ENCODE results near the gene EXPH5.
"Not testable (repeated sequence)": the region's sequence is repeated elsewhere in the genome, so short reads cannot be mapped to it uniquely, and the experiment has no call there.

EXPH5 gene

DNA sequence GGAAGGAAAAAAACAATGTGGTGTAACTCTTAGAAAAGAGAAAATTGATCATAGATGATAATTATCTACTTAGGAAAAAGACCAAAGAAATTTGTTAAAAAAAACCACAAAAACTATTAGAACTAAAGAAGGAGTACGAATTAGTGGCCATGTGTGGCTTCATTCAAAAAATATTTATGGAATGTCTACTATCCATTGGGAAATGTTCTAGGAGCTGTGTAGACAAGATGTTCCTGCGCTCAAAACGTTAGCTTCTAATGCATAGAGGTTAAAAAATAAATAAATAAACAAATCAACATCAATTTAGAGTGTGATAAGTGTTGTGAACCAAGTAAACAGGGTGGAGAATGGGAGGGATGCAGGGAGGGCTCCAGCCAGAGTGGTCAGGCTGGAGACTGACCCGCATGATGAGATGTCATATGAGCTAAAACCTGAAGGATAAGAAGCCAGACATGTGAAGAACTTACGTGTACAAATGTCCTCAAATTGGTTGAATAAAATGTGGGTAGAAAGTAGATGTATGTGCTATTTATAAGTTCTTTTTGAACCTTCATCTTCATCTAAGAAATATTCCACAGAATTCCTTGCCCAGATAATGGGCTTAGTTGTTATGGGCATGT is 4.3 kb upstream of the EXPH5 start:
- DNase-seq = no peak

- no peak for DNase-seq
Observed at GRCh38 chr11:108596701-108597100, 3.1 kb upstream of the EXPH5 start.

DNA sequence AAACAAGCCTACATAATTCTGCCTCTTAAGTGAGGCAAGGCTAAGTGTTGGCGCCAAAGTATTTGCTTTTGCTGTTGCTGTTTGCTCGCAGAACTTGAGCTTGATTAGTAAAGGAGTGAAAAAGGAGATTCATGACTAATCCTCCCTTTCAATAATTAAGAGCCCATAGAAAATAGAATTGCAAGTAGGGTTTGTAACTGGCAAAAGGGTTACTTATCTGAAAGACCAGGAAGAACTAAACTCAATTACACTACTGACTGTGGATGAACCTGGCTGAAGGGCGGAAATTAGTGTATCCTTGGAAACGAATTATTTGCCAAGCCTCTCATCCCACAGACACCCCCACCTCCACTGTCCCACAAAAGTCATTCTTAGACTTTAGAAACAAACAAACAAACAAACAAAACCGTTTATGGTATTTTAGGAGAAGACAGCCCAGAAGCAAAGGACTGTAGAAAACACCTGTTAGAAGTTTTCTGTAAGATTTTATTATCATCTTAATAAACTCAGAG is 411 bp upstream of the EXPH5 start:
- DNase-seq = no peak

- DNase-seq = no peak
Observed at GRCh38 chr11:108592591-108593213, 866 bp downstream of the EXPH5 start.

GRCh38 chr11:108591893-108592292 is 1.7 kb downstream of the EXPH5 start:
- DNase-seq = no peak

- no peak for DNase-seq
Observed at GRCh38 chr11:108589136-108589535, 4.4 kb downstream of the EXPH5 start.

GRCh38 chr11:108588287-108588686 is 5.3 kb downstream of the EXPH5 start:
- no peak for DNase-seq

DNA sequence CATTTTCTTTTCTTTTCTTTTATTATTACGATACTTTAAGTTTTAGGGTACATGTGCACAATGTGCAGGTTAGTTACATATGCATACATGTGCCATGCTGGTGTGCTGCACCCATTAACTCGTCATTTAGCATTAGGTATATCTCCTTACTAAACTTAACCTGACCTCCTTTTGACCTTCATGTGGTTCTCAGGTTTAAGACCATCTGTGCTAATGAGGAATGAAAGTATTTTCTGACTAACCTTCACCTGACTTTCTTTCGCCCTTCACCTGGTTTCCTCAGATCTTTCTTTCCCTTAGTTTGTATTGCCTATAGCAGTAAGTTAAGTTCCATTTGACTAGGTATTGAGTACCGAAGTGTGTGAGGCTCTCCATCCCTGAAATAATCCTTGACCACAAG is 6.5 kb downstream of the EXPH5 start:
- no peak for DNase-seq

DNA sequence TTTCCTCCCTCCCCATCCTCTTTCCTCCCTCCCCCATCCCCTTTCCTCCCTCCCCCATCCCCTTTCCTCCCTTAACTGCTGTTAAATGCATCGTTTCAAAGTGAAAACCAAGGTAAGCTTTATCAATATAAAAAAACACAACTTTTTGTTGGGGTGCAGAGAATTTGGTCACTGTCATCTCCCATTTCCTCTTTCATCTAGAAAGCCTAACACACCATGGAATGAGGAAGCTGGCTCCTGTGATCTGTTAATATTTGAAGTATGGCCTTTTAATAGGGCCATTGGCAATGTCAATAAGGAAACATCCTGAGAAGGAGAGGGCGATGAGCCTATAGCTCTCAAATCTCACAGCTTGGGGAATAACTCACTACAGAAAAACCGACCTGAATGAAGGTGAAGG is 7.0 kb downstream of the EXPH5 start:
- no peak for DNase-seq

DNA sequence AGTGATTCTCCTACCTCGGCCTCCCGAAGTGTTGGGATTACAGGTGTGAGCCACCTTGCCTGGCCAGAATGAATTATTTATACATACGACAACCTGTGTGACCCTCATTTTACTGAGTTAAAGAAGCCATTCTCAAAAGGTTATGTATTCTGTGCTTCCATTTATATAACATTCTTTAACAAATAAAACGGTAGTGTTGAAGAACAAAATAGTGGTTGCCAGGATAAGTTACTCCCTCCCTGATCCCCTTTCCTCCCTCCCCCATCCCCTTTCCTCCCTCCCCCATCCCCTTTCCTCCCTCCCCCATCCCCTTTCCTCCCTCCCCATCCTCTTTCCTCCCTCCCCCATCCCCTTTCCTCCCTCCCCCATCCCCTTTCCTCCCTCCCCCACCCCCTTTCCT is 7.4 kb downstream of the EXPH5 start:
- DNase-seq = not testable (repeated sequence)

DNA sequence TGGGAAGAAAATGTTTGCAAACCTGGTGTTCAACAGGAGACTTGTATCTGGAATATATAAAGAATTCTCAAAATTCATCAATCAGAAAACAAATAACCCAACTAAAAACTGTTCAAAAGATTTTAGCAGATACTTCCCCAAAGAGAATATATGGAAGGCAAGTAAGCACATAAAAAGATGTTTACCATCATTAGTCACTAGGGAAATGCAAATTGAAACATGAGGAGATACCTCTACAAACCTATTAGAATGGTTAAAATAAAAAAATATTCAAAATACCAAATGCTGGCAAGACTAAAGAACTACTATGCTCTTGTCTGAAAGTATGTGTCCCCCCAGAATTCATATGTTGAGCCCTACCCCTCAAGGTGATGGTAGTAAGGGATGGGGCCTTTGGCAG is 8.6 kb downstream of the EXPH5 start:
- DNase-seq = no peak

GRCh38 chr11:108580645-108581044 is 12.9 kb downstream of the EXPH5 start:
- no peak for DNase-seq

GRCh38 chr11:108580043-108580442 is 13.5 kb downstream of the EXPH5 start:
- no peak for DNase-seq

GRCh38 chr11:108576523-108576922 is 17.0 kb downstream of the EXPH5 start:
- DNase-seq = no peak

DNA sequence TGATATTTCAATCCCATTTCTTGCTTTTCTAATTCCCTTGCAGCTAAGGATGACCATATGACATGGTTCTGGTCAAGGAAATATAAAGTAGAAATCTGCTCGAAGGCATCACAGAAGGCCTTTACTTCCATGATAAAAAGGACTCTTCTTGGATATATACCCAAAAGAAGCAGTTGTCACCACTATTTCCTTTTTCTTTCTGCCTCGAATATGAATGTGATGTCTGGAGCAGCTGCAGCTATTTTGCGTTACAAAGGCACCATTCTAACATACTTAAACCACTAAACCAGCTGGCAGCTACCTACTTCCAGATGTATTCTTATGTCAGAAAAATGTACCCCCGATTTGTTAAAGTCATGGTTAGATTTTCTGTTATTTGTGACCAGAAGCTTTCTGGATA is 18.9 kb downstream of the EXPH5 start:
- no peak for DNase-seq

DNA sequence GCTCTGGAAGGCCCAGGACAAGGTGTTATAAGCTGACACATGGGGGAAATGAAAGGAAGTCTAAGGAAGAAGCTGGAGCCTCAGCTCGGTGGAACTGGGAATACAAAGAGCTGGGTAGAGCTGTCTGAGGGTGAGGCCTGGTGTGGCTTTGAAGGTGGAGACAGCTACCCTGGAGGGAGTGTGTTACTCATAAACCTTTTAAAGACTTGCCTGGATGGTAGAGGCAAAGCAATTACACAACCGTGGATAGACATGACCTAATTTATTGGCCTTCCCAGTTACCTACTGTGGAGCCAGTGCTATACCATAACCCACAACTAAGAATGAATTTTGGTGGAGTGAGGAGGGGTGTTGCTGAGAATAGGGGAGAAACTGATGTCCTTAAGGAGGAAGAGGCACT is 22.6 kb downstream of the EXPH5 start:
- no peak for DNase-seq

DNA sequence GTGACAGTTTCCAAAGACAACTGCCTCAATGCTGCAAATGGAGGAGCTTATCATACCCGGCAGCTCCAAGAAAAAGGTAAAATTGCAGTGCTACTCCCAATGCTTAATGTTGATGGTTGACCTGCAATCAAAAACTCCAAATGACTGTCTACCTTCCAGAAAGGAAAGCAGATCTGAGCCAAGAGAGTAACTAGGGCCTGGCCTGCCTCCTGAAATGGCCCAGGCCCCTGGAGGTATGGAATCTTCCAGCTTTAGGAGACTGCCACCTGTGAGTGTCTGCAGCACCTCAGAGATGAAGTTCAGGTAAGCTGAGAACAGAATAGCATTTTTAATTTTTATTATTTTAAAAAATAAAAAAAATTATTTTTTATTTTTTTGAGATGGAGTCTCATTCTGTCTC is 23.7 kb downstream of the EXPH5 start:
- no peak for DNase-seq

DNA sequence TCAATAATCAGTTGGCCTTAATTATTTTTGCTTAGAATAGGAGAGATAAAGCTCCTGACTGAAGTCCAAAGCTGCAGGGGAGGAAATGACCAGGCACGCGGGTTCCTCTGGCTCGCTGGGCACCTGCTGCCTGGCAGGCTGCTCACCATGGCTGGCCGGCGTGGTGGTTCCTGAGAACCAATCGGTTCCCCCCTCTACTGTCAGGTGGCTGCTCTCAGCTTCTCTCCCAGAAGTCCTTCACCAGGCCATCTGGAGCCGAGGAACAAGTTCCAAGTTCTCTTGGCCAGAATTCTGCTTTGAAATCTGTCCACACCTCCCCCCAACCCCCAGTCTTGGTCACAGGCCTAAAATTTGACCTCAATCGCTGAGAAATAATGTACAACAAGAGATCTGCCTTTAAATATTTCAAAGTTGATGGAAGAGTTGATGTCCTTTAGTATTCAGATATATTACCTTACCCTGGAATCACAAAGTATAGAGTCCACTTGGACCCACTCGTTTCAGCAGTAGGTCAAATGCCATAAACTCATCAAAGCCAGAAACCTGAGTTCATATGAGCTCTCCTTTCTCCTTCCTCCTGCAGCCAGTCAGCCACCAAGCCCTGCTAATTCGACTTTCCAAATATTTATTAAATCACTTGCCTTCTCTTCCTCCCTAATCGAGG is 25.2 kb downstream of the EXPH5 start:
- DNase-seq = no peak

DNA sequence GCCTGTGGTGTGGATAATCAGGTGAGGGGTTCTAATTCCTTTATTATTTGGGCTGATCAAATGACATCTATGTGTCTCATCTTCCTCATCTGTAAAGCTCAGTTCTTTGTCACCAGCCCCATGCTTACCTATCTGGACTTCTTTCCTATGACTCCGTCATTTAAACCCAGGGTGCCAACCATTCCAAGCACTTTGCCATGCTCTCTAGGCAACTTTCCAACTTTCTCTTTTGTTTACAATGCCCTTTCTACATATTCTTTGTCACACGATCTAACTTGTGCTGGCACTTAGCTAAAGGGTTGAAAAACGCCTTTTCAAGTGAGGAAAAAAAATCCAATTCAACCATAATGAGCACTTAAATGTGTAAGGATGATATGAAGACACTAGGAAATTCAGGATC is 27.9 kb downstream of the EXPH5 start:
- no peak for DNase-seq

GRCh38 chr11:108562746-108563581 is 30.6 kb downstream of the EXPH5 start:
- no peak for DNase-seq

DNA sequence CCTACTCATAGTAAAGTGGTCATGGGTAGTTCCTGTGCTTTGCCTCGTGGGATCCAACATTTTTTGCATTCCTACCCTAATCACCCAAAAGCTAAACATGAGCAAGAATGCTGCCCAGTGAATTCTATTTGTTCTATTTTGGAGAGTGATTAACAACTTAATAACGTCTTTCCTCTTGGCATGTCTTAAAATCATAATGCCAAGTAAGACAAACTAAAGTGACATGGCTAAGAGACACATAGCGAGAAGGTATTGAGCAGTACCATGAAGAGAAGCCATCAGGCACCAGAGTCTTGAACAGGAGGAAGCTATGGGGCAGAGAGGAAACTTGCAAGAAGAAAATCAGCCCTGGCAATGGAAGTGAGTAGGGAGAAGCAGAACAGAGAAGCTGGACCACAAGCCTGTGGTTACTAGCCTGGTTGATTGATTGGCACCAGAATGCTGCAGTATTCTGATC is 32.0 kb downstream of the EXPH5 start:
- DNase-seq = no peak

DNA sequence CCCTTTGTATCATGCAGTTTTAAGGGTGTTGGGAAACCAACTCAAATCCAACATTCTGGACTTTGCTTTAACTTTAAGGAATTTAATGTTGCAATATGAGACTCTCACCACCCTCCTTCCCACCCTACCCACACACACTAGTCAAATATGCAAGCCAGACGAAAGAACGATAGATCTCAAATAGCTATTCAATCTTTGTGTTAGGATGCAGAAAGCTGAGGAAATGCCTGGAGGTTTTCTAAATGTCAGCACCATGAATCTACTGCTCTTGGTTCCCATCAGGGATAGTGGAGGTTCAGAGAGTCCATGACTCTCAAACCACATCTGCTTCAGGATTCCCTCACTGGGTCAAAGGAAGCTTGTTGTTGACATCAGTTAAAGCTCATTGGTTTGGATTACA is 33.7 kb downstream of the EXPH5 start:
- DNase-seq = no peak

GRCh38 chr11:108559340-108559739 is 34.2 kb downstream of the EXPH5 start:
- no peak for DNase-seq

Data from midbrain (tissue), 1 donor.